MM.1S (cell line): ENCODE results near the gene CHN1.

Experiments used
- DNase-seq: peaks from one replicate; pipeline ENCODE4 v3.0.0-alpha.2; 2015
- H2AFZ ChIP-seq: fragments of 300-600 bp; sonication (generic); 2 replicates; pipeline ENCODE4 v1.6.0; 2016; ENCODE audit warnings: antibody characterized with exemption, low read length
- H3F3A ChIP-seq: fragments of 300-600 bp; sonication (generic); 2 replicates; pipeline ENCODE4 v1.6.1; 2016; ENCODE audit warnings: mild to moderate bottlenecking, antibody characterized with exemption, low read length, moderate library complexity, mixed read lengths; ENCODE audit not compliant: insufficient read depth
- H3K27ac ChIP-seq: fragments of 300-600 bp; sonication (generic); 2 replicates; pipeline ENCODE4 v1.5.1; 2016; ENCODE audit warnings: mild to moderate bottlenecking, low read length
- H3K27me3 ChIP-seq: fragments of 300-600 bp; sonication (generic); replicated peaks from 2 replicates; pipeline ENCODE4 v1.6.0; 2016; ENCODE audit warnings: low read length; ENCODE audit not compliant: insufficient read depth
- H3K36me3 ChIP-seq: fragments of 300-600 bp; sonication (generic); replicated peaks from 2 replicates; pipeline ENCODE4 v1.6.1; 2016; ENCODE audit warnings: mild to moderate bottlenecking, low read length, mixed read lengths; ENCODE audit not compliant: insufficient read depth
- H3K4me1 ChIP-seq: fragments of 300-600 bp; sonication (generic); 2 replicates; pipeline ENCODE4 v1.6.1; 2016; ENCODE audit warnings: low read length, mixed read lengths
- H3K4me2 ChIP-seq: fragments of 300-600 bp; sonication (generic); 2 replicates; pipeline ENCODE4 v1.6.0; 2016; ENCODE audit warnings: low read depth, low read length
- H3K4me3 ChIP-seq: fragments of 300-600 bp; sonication (generic); 2 replicates; pipeline ENCODE4 v1.5.1; 2016; ENCODE audit warnings: low read length, mixed read lengths
- H3K79me2 ChIP-seq: fragments of 300-600 bp; sonication (generic); 2 replicates; pipeline ENCODE4 v1.6.1; 2016; ENCODE audit warnings: mixed run types, low read length, mixed read lengths
- H3K9ac ChIP-seq: fragments of 300-600 bp; sonication (generic); 2 replicates; pipeline ENCODE4 v1.6.1; 2016; ENCODE audit warnings: low read length, mixed read lengths
- H3K9me2 ChIP-seq: fragments of 300-600 bp; sonication (generic); replicated peaks from 2 replicates; pipeline ENCODE4 v1.6.1; 2016; ENCODE audit warnings: mild to moderate bottlenecking, low read length, mixed read lengths; ENCODE audit not compliant: insufficient read depth
- H3K9me3 ChIP-seq: fragments of 300-600 bp; sonication (generic); replicated peaks from 2 replicates; pipeline ENCODE4 v1.6.1; 2016; ENCODE audit warnings: mild to moderate bottlenecking, low read length, mixed read lengths; ENCODE audit not compliant: insufficient read depth
- H4K20me1 ChIP-seq: fragments of 300-600 bp; sonication (generic); 2 replicates; pipeline ENCODE4 v1.6.1; 2016; ENCODE audit warnings: mild to moderate bottlenecking, low read length, moderate library complexity, mixed read lengths; ENCODE audit not compliant: insufficient read depth
- CTCF ChIP-seq: fragments of 300-600 bp; sonication (generic); IDR thresholded peaks from 2 replicates; pipeline ENCODE4 v1.5.1; 2016; ENCODE audit warnings: antibody characterized with exemption, low read length, mixed read lengths
- EZH2 ChIP-seq: fragments of 300-600 bp; sonication (generic); optimal IDR thresholded peaks from 2 replicates; pipeline ENCODE3; 2017; ENCODE audit warnings: low read depth, mild to moderate bottlenecking, antibody characterized with exemption, low read length, mixed read lengths
- EZH2phosphoT487 ChIP-seq: fragments of 300-600 bp; sonication (generic); IDR thresholded peaks from 2 replicates; pipeline ENCODE4 v1.6.1; 2018; ENCODE audit warnings: antibody characterized with exemption, low read length

CHN1 gene

GRCh38 chr2:174952607-174953006 lies 52.6 kb downstream of the CHN1 start:
- Histone ChIP-seq H3K36me3 (no peaks in the 10 kb centered on the region), H3K4me1 (no peaks in the 10 kb centered on the region), H3K4me3 (no peak overlapping the region), H3K79me2 (no peaks in the 10 kb centered on the region), H3F3A (no peaks in the 10 kb centered on the region), H4K20me1 (no peaks in the 10 kb centered on the region), H3K9ac (no peak overlapping the region), H3K9me2 (no peaks in the 10 kb centered on the region), H3K27ac (no peak overlapping the region), H3K4me2 (no peak overlapping the region), H3K27me3 (no peaks in the 10 kb centered on the region), H2AFZ (no peak overlapping the region), H3K9me3 (no peaks in the 10 kb centered on the region)
- DNase-seq, result no peak
- no peak for TF ChIP-seq EZH2
- no peak for TF ChIP-seq EZH2phosphoT487
- no peak for TF ChIP-seq CTCF

- Histone ChIP-seq H3K9ac (no peak overlapping the region), H3F3A (no peaks in the 10 kb centered on the region), H2AFZ (no peak overlapping the region), H3K36me3 (no peaks in the 10 kb centered on the region), H3K79me2 (no peaks in the 10 kb centered on the region), H3K27me3 (no peaks in the 10 kb centered on the region), H3K27ac (no peak overlapping the region), H3K9me3 (no peaks in the 10 kb centered on the region), H3K4me1 (no peaks in the 10 kb centered on the region), H4K20me1 (no peaks in the 10 kb centered on the region), H3K4me3 (no peak overlapping the region), H3K9me2 (no peaks in the 10 kb centered on the region), H3K4me2 (no peak overlapping the region)
- TF ChIP-seq CTCF (no peak), EZH2 (no peak), EZH2phosphoT487 (no peak)
- DNase-seq, result no peak
Observed at GRCh38 chr2:174951745-174952144, 53.4 kb downstream of the CHN1 start.

GRCh38 chr2:174949988-174950687 lies 55.0 kb downstream of the CHN1 start:
- Histone ChIP-seq H2AFZ (no peak overlapping the region), H4K20me1 (no peaks in the 10 kb centered on the region), H3K9me2 (no peaks in the 10 kb centered on the region), H3F3A (no peaks in the 10 kb centered on the region), H3K27me3 (no peaks in the 10 kb centered on the region), H3K9ac (no peak overlapping the region), H3K4me3 (no peak overlapping the region), H3K9me3 (no peaks in the 10 kb centered on the region), H3K27ac (no peak overlapping the region), H3K4me1 (no peaks in the 10 kb centered on the region), H3K79me2 (no peaks in the 10 kb centered on the region), H3K36me3 (no peaks in the 10 kb centered on the region), H3K4me2 (no peak overlapping the region)
- DNase-seq, result no peak
- TF ChIP-seq EZH2, result no peak
- no peak for TF ChIP-seq CTCF
- no peak for TF ChIP-seq EZH2phosphoT487
